ENCODE results near the gene DUS4L.
"Not testable (repeated sequence)": the region's sequence is repeated elsewhere in the genome, so short reads cannot be mapped to it uniquely, and the experiment has no call there.

Gene DUS4L

DNA sequence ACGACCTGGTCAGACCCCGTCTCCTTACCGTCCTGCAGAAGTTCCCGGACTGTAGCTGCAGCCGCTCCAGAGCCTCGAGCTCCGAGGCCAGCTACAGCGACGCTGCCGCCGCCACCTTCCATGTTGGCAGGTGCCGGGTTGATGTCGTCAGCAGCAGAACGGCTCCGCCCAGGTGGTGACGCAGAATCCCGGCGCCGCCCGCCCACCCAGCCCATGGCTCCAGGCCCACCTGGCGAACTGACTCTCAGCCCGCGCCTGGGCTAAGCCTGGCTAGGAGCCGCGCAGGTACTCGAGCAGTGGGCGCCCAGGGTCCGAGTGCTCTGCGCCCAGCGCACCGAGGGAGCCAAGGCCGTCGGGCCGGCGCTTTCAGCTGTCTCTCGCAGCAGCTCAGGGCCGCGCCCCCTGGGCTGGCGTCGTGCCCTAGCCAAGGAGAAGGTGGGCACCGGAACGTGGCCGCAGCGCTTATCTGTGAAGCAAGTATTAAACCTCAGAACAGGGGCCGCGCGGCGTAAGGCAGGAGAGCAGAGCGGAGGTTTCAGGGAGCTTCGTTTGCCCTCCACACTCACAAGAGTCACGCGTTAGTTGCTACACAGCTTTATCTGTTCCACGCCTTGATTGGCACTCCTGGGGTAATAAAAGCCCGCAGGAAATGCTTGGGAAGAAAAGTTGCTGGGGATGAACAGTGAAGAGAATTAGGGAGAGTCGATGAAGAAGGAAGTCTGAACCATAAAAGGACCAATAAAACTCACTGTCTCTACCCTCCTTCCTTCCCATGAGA lies at the start of gene DUS4L, which contains the start of gene COG5:
TSS of gene DUS4L (plus strand) at position 197 of the 778 bp plus-strand sequence. CDS start 3,100 bp downstream, outside the sequence.
TSS of gene COG5 (minus strand) at position 146 of the 778 bp plus-strand sequence. CDS start at position 122, 24 bp downstream.
- DNase-seq = peak; percentile 26 to 55

GRCh38 chr7:107526672-107527071 lies 37.1 kb upstream of the DUS4L start:
- no peak for DNase-seq

DNA sequence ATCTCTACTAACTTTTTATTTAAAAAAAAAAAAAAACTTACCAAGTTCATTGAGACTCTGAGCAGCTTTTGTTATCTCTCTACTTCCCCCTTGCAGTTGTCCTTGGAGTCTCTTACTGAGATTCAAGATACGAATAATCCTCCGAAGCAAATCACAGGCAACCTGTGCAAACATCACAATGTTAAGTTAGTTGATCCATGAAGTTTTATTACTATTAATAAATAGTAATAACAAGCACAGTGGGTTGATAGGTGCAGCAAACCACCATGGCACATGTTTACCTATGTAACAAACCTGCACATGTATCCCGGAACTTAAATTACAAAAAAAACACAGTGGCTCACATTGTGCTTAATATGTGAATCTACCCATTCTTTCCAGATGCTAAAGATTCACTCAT lies 36.6 kb upstream of the DUS4L start:
- no peak for DNase-seq

- no peak for DNase-seq
Observed at GRCh38 chr7:107528461-107528860, 35.3 kb upstream of the DUS4L start.

DNA sequence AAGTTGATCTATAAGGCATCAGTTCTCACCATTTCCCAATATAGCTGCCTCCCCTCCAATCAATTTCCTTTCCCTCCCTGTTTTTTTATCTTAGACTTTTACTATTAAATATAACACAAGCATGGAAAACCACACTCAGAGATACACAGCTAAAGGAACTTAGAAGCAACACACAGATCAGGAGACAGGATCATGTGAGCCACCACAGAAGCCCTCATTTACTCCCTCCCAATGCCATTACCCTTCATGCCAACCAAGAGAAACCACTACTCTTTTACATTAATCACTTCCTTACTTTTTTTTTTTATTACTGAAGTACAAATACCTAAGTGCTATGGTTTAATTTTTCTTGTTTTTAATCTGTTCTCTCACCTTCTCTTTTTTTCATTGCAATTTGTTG lies 33.0 kb upstream of the DUS4L start:
- no peak for DNase-seq

GRCh38 chr7:107534139-107534538 lies 29.6 kb upstream of the DUS4L start:
- no peak for DNase-seq

GRCh38 chr7:107537228-107537627 lies 26.5 kb upstream of the DUS4L start:
- DNase-seq = not testable (repeated sequence)

GRCh38 chr7:107538001-107538400 lies 25.8 kb upstream of the DUS4L start:
- DNase-seq = no peak

- no peak for DNase-seq
Observed at GRCh38 chr7:107543338-107543993, 20.3 kb upstream of the DUS4L start.

DNA sequence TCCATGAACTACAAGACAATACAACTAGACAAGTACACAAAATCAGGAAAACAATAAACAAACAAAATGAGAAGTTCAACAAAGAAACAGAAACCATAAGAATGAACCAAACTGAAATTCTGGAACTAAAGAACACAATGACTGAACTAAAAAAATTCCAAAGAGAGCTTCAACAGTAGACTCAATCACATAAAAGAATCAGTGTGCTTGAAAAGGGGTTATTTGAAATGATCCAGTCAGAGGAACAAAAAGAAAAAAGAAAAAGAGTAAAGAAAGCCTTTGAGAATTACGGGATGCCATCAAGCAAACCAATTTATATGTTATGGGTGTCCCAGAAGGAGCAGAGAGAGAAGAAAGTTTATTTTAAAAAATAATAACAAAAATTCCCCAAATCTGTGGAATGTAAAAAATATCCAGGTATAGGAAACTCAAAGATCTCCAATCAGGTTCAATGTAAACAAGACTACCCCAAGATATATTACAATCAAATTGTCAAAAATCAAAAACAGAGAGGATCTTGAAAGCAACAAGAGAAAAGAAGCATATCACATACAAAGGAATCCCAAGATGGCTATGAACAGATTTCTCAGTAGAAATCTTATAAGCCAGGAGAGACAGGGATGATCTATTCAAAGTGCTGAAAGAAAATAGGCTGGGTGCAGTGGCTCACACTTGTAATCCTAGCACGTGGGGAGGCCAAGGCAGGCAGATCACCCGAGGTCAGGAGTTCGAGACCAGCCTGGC lies 18.8 kb upstream of the DUS4L start:
- no peak for DNase-seq

DNA sequence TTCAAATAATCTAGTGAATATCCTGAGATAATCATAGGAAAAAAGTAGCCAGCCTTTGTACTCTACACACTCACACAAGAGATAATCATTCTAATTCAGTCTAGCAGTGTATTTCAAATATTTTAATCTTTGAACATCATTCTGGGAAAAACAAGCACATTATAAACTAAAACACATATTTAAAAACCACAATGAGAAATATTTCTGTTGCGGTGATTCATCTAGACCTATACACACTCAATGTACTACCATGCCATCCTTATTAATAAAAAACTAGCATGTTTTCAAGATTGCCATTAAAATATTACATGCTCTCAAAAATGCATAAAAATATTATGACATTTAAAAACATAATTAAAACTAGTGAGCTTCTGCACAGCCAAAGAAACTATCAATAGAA lies 11.8 kb upstream of the DUS4L start:
- DNase-seq = no peak

- DNase-seq = no peak
Observed at GRCh38 chr7:107555893-107556292, 7.9 kb upstream of the DUS4L start.

DNA sequence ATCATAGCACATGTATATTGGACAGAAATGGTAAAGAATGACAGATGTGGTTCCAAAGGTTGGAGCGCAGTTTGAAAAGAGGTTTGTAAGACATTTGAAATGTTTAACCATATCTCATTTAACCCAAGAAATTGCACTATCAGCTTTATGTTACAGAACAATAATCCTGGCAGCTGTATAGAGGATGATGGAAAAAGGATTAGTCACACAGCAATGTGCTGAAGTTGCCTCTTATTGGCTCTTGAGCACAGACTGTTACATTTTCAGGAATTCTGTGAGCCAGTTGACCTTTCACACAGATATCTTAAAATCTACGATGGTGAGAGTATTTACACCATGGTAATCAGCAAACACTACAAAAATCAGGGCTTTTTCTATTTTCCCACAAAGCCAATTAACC lies 3.9 kb upstream of the DUS4L start:
- DNase-seq = no peak

DNA sequence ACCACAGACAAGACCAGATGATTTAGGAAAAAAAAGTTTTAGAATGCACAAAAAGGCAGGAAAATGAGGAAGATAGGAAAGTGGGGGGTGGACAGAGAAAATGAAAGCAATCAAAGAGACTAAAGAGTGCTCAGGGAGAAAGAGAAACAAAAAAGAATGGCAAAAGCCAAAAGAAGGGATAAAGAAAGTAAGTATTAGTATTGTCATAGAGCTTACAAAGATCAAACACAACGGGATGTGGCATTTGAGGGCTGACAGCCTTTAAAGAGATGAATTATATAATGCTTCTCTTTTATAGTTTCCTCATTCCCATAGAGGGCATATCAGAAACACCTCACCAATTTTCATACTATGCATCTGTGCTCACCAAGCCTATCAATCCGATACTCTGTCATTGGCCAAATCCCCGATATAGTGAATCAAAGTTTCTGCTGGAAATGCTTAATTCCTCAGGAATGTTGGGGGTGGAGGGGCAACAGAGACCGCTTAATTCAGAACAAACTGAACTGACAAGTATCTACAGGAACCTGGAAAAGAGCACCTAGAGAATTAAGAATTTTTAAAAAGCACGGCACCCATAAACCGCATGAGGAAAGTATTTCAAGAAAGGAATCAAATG lies 2.8 kb upstream of the DUS4L start:
- no peak for DNase-seq

- DNase-seq = no peak
Observed at GRCh38 chr7:107563081-107563774, 543 bp upstream of the DUS4L start.

DNA sequence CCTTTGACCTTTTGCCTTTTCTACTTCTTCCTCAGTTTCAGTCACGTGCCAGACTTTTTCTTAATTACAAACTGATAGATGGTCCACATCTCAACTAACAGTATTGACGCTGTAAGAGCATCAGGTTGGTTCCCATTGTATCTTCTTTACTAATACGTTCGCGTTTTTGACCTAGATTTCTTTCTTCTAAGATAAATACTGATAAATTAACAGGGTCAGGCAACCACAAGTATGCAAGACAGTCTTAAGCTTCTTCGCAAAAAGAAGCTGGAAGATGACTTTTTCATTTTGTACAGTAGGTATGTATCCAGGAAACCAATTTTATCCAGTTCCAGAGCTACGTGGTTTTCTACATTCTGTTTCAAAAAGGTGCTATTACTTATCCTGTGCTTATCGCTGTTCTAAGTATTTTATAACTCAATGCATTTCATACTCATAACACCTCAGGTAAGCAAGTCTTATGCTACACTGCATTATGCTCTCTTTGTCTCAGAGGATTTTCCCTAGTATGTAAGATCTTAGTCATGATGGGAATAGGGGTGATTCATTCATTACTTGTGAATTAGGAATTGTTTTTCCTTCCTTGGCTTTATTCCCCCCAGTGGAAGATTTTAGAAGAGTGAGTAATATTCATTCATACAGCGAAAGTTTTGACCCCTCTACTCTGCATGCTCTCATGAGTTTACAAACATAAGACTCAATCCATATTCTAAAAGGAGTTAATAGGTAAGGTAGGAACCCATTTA lies 955 bp downstream of the DUS4L start:
- DNase-seq = no peak

DNA sequence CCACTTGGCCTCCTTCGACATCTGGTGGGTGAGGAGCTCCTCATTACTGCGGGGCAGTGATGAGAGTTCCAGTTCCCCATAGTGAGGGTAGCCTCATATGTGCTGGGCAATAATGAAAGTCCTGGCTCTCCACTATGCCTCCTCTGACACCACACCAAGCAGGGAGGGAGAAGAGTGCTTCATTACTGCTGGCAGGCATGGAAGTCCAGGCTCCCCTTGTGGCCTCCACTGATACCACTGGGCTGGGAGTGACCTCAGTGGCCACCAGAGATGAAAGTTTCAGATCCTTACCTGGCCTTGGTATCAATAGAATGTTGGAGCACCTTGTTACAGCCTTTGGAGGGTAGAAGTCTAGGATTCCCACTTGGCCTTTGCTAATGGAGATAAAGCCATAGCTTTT lies 6.5 kb downstream of the DUS4L start:
- no peak for DNase-seq

DNA sequence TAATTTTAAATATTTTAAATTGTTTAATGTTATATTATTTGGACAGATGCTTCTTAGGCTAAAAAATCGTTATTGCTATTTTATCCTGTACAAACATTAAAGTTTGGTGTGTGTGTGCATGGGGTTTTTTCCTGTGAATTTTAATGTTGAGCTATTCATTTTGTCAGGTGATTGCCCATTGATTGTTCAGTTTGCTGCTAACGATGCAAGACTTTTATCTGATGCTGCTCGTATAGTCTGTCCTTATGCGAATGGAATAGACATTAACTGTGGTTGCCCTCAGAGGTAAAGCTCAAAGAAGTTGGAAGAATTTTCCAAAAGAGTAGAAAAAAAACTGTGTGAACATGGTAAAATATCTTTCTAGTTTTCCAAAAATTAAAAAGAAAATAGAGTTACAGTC lies 9.8 kb downstream of the DUS4L start:
- no peak for DNase-seq

DNA sequence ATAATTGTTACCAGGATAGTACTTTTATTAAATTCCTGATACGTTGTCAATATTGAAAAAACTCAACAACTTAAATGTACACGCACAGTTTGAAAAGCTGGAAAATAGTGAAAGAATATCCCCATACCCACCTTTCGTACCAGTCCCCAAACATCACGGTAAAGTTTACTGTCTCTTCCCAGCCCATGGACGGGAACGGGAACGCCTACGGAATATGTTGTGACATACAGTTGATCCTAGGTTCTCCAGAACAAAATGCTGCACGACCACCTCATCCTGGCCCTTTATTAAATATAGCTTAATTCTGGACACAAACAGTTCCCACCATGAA lies 15.7 kb downstream of the DUS4L start:
- no peak for DNase-seq

DNA sequence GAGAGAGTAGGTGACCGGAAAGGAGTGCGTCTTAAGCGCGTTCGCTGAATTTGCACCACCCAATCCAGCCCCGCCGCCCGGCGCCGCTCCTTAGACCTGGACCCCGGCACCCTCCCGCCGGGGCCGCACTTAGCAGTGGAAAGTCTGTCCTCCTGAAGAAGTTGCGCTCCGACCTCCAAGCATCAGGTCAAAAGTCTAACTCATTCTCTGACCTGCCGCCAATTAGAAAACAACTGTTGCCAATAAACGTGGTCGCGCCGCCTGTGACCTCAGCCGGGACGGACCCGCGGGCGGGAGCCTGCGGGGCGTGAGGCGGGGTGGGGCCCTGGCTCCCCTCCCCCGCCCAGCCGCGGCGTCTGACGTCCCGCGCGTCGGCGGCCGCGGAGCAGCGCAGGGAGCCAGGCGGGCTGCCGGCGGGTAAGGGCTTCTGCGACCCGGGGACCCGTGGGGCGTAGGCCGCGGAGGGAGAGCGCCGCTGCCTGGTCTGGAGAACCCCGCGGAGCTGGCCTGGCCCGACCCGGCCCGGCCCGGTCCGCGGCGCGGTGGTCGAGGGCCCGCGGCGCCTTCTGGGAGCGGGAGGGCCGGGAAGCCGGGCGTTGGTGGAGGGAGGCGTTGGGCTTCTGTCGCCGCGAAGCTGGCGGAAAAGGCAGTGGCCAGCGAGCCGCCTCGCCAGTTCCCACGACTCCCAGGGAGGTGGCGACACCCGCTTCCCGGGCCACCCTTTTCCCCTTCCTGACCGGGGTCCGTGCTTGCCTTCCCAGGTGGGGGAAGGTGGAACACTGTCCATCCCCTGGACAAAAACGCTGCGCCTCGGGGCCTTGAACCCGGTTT lies 16.3 kb downstream of the DUS4L start, which contains the start of gene BCAP29:
TSS of gene BCAP29 (plus strand) at position 362 of the 831 bp plus-strand sequence. CDS start 527 bp downstream, outside the sequence.
- DNase-seq = peak in 1 of 2 experiments; percentile 20
